Panc1 (cell line): ENCODE measurements around the gene FN1. TPM values are rescaled to one million over a fixed set of nuclear protein-coding genes. Genes with fewer than 3 reads are reported as not detected.

Source experiments
- ATAC-seq: fragments of 200-7000 bp; cut with Tn5 transposase; 2 replicates; pipeline ENCODE4 v1.9.1; 2020; ENCODE audit warnings: mild to moderate bottlenecking, moderate library complexity
- BruUV-seq: library from RNA; stranded (reverse); fragments of 400-500 nt; replicated peaks from 2 replicates; lab custom pipeline; 2021; lab: Mats Ljungman, UMichigan
- CTCF ChIA-PET: fragments of 300-600 bp; sonication (Branson Sonifier 250); formaldehyde crosslinking; loops from one replicate; lab custom pipeline; 2022; ENCODE audit warnings: antibody characterized with exemption; lab: Charles Lee
- POLR2A ChIA-PET: fragments of 300-600 bp; sonication (Branson Sonifier 250); formaldehyde crosslinking; loops from one replicate; lab custom pipeline; 2022; ENCODE audit warnings: antibody characterized with exemption; lab: Charles Lee
- DNase-seq: peaks from one replicate; pipeline ENCODE4 v3.0.0-alpha.2; 2010; ENCODE audit warnings: low read depth, low spot score
- H3K27ac ChIP-seq: 2 replicates; pipeline ENCODE4 v1.5.1; 2011; ENCODE audit warnings: mild to moderate bottlenecking, low read length, inconsistent platforms
- H3K27me3 ChIP-seq: fragments of 200-500 bp; sonication (Bioruptor generic); 2 replicates; pipeline ENCODE4 v1.6.0; 2014; ENCODE audit warnings: low read length, inconsistent platforms; ENCODE audit not compliant: control insufficient read depth, insufficient read depth
- H3K36me3 ChIP-seq: fragments of 200-500 bp; sonication (Bioruptor generic); 2 replicates; pipeline ENCODE4 v1.5.1; 2014; ENCODE audit warnings: inconsistent platforms, mild to moderate bottlenecking, low read length, moderate library complexity; ENCODE audit not compliant: control insufficient read depth, insufficient read depth
- H3K4me1 ChIP-seq: 2 replicates; pipeline ENCODE4 v1.5.1; 2011; ENCODE audit warnings: inconsistent platforms, mild to moderate bottlenecking, low read length, moderate library complexity; ENCODE audit not compliant: control insufficient read depth, insufficient read depth
- H3K4me3 ChIP-seq, 2 experiments: 2 replicates each; pipeline ENCODE4 v1.5.1; 2011 to 2012; ENCODE audit warnings: low read depth in 2 of 2, low read length in 2 of 2, mild to moderate bottlenecking in 2 of 2, inconsistent platforms in 1 of 2, moderate library complexity in 1 of 2
- H3K9me3 ChIP-seq: fragments of 200-500 bp; sonication (Bioruptor generic); 2 replicates; pipeline ENCODE4 v1.5.1; 2014; ENCODE audit warnings: low read depth, mild to moderate bottlenecking, inconsistent platforms, low read length, moderate library complexity; ENCODE audit not compliant: control insufficient read depth, insufficient read depth
- CTCF ChIP-seq: fragments of 450-650 bp; IDR thresholded peaks from 2 replicates; pipeline ENCODE4 v1.5.1; 2017; ENCODE audit warnings: mild to moderate bottlenecking
- POLR2AphosphoS5 ChIP-seq: IDR thresholded peaks from 2 replicates; pipeline ENCODE4 v1.6.1; 2012; ENCODE audit warnings: mild to moderate bottlenecking, low read depth, low read length, moderate library complexity
- REST ChIP-seq, 2 experiments: IDR thresholded peaks; 2 replicates each; pipeline ENCODE4 v1.6.1; 2011 to 2012; ENCODE audit warnings: low read depth in 2 of 2, control low read depth in 1 of 2, low read length in 1 of 2, mild to moderate bottlenecking in 1 of 2, moderate library complexity in 1 of 2; ENCODE audit not compliant: insufficient read depth in 1 of 2
- SIN3A ChIP-seq: IDR thresholded peaks from 2 replicates; pipeline ENCODE4 v1.6.1; 2012; ENCODE audit warnings: low read depth, mild to moderate bottlenecking, low read length, moderate library complexity, borderline replicate concordance; ENCODE audit not compliant: insufficient read depth
- TCF7L2 ChIP-seq: IDR thresholded peaks from 2 replicates; pipeline ENCODE4 v1.6.1; 2011; ENCODE audit warnings: mild to moderate bottlenecking, low read depth, low read length, inconsistent platforms
- in situ Hi-C: cut with HindIII; loops from 2 replicates; pipeline ENCODE4 v1.10.0; 2016; ENCODE audit warnings: low sequenced_read_pairs, low pct_unique_long_range_greater_than_20kb
- intact Hi-C: fragments of 100-400 bp; cut with micrococcal nuclease; formaldehyde crosslinking; loops from one replicate; pipeline ENCODE4 v1.10.0; 2022; ENCODE audit not compliant: unreplicated experiment
- total RNA-seq: library from RNA; stranded (reverse); gene quantifications from one replicate; pipeline ENCODE4 v1.2.1, GENCODE V29; 2021; ENCODE audit not compliant: unreplicated experiment

FN1 gene
- total RNA-seq, 1 experiment from 2014 or later, result 4.2 TPM

GRCh38 chr2:215429424-215429823 is 6.4 kb downstream of the FN1 start:
- no peaks in the 10 kb centered on the region for H3K9me3 ChIP-seq
- H3K27ac ChIP-seq, result no peak overlapping the region
- ChIA-PET CTCF (no interaction called here), POLR2A (no interaction called here)
- no peak for DNase-seq
- H3K4me3 ChIP-seq, result no peak overlapping the region
- peaks cover 7% of the 10 kb centered on the region; the same call in 1 of the 2 replicates for H3K27me3 ChIP-seq
- in situ Hi-C loops, result no loop called here
- BruUV-seq, result no TSS peak
- no peak for ATAC-seq
- intact Hi-C loops, result no loop called here
- H3K36me3 ChIP-seq, result no peaks in the 10 kb centered on the region
- TF ChIP-seq CTCF, result no peak
- no peak for TF ChIP-seq SIN3A
- no peak for TF ChIP-seq REST (IDR thresholded peaks at IDR 0.05; ENCODE audit: insufficient read depth in 1 of 2, low read depth in 2 of 2, low read length in 1 of 2)
- no peak for TF ChIP-seq POLR2AphosphoS5
- TF ChIP-seq TCF7L2, result no peak
- H3K4me1 ChIP-seq, result no peaks in the 10 kb centered on the region

GRCh38 chr2:215428060-215428910 is 7.6 kb downstream of the FN1 start:
- no peak for ATAC-seq
- no peak for TF ChIP-seq SIN3A
- H3K27me3 ChIP-seq, result peaks cover 8% of the 10 kb centered on the region; the same call in 1 of the 2 replicates
- in situ Hi-C loops, result no loop called here
- POLR2A ChIA-PET, result no interaction called here
- no TSS peak for BruUV-seq
- no peak overlapping the region for H3K4me3 ChIP-seq
- no peak overlapping the region for H3K27ac ChIP-seq
- no peaks in the 10 kb centered on the region for H3K9me3 ChIP-seq
- H3K4me1 ChIP-seq, result no peaks in the 10 kb centered on the region
- intact Hi-C loops, result no loop called here
- H3K36me3 ChIP-seq, result no peaks in the 10 kb centered on the region
- no peak for DNase-seq
- CTCF ChIA-PET, result no interaction called here

GRCh38 chr2:215427585-215427984 is 8.3 kb downstream of the FN1 start:
- ATAC-seq (no peak), DNase-seq (no peak)
- CTCF ChIA-PET, result no interaction called here
- Histone ChIP-seq H3K27me3 (peaks cover 8% of the 10 kb centered on the region; the same call in 1 of the 2 replicates), H3K4me1 (no peaks in the 10 kb centered on the region), H3K27ac (no peak overlapping the region), H3K4me3 (no peak overlapping the region), H3K36me3 (no peaks in the 10 kb centered on the region), H3K9me3 (no peaks in the 10 kb centered on the region)
- intact Hi-C loops, result no loop called here
- TF ChIP-seq CTCF, result no peak
- TF ChIP-seq REST (IDR thresholded peaks at IDR 0.05; ENCODE audit: insufficient read depth in 1 of 2, low read depth in 2 of 2, low read length in 1 of 2), result no peak
- no peak for TF ChIP-seq SIN3A
- TF ChIP-seq POLR2AphosphoS5, result no peak
- no peak for TF ChIP-seq TCF7L2
- POLR2A ChIA-PET, result no interaction called here
- no TSS peak for BruUV-seq
- in situ Hi-C loops, result no loop called here
